Fibroblast of lung (primary cell): Measurements from ENCODE around the gene COX4I2. TPM values are rescaled to one million over a fixed set of nuclear protein-coding genes. Genes with fewer than 3 reads are reported as not detected.

Experiments
- DNase-seq, 2 donors: peaks; one replicate each; pipeline versions ENCODE4 v3.0.0 to v3.0.0-alpha.2; 2010; ENCODE audit warnings: low read depth in 2 of 2
- H2AFZ ChIP-seq: 2 replicates; pipeline ENCODE4 v1.5.1; 2012; ENCODE audit warnings: low read length, control low read depth, inconsistent platforms
- H3K27ac ChIP-seq: 2 replicates; pipeline ENCODE4 v1.5.1; 2011; ENCODE audit warnings: low read length, control low read depth; ENCODE audit not compliant: insufficient read depth
- H3K27me3 ChIP-seq: 2 replicates; pipeline ENCODE4 v1.5.1; 2011; ENCODE audit warnings: mild to moderate bottlenecking, low read length; ENCODE audit not compliant: control insufficient read depth, insufficient read depth
- H3K36me3 ChIP-seq: 2 replicates; pipeline ENCODE4 v1.5.1; 2011; ENCODE audit warnings: low read length; ENCODE audit not compliant: control insufficient read depth, insufficient read depth
- H3K4me1 ChIP-seq: 2 replicates; pipeline ENCODE4 v1.5.1; 2011; ENCODE audit warnings: low read length; ENCODE audit not compliant: control insufficient read depth, insufficient read depth; ENCODE audit errors: extremely low read depth
- H3K4me2 ChIP-seq: 2 replicates; pipeline ENCODE4 v1.5.1; 2011; ENCODE audit warnings: low read length, control low read depth; ENCODE audit not compliant: insufficient read depth; ENCODE audit errors: extremely low read depth
- H3K4me3 ChIP-seq, 4 experiments: fragments of 200-600 bp in 1 of 4; sonication (generic) in 1 of 4; replicated peaks in 1 of 4; 2 replicates each; pipeline ENCODE4 v1.5.1; 2011 to 2016; ENCODE audit warnings: low read length in 4 of 4, low read depth in 3 of 4, mild to moderate bottlenecking in 3 of 4, control low read depth in 2 of 4, inconsistent platforms in 1 of 4, mixed read lengths in 1 of 4; ENCODE audit not compliant: insufficient read depth in 1 of 4; ENCODE audit errors: control extremely low read depth in 1 of 4
- H3K79me2 ChIP-seq: 2 replicates; pipeline ENCODE4 v1.5.1; 2012; ENCODE audit warnings: mild to moderate bottlenecking, low read length, inconsistent platforms; ENCODE audit not compliant: control insufficient read depth, insufficient read depth
- H3K9ac ChIP-seq: 2 replicates; pipeline ENCODE4 v1.5.1; 2011; ENCODE audit warnings: mild to moderate bottlenecking, low read length, control low read depth; ENCODE audit not compliant: insufficient read depth
- H3K9me3 ChIP-seq: 2 replicates; pipeline ENCODE4 v1.5.1; 2012; ENCODE audit warnings: low read depth, low read length; ENCODE audit not compliant: control insufficient read depth, insufficient read depth
- H4K20me1 ChIP-seq: 2 replicates; pipeline ENCODE4 v1.5.1; 2011; ENCODE audit warnings: low read length; ENCODE audit not compliant: control insufficient read depth, insufficient read depth; ENCODE audit errors: extremely low read depth
- CTCF ChIP-seq, 2 donors: IDR thresholded peaks in 1 of 2; conservative IDR thresholded peaks in 1 of 2; 1 replicate in 1 of 2; 2 replicates in 1 of 2; pipeline ENCODE4 v1.5.1; 2011 to 2012; ENCODE audit warnings: low read length in 2 of 2, control low read depth in 1 of 2, inconsistent platforms in 1 of 2, low read depth in 1 of 2, mild to moderate bottlenecking in 1 of 2
- EZH2 ChIP-seq: IDR thresholded peaks from 2 replicates; pipeline ENCODE4 v1.5.1; 2012; ENCODE audit warnings: low read length, control low read depth, mild to moderate bottlenecking; ENCODE audit errors: missing control alignments
- polyA plus RNA-seq, 2 donors: library from polyadenylated mRNA; depleted of rRNA in 1 of 2; stranded (reverse) in 1 of 2; unstranded in 1 of 2; fragments of >200 nt; gene quantifications; 2 replicates each; pipeline ENCODE4 v1.2.1, GENCODE V29; 2011 to 2012; ENCODE audit warnings: missing spikeins in 1 of 2
- total RNA-seq: library from RNA; depleted of rRNA; stranded (reverse); fragments of >200 nt; gene quantifications from 2 replicates; pipeline ENCODE4 v1.2.1, GENCODE V29; 2014

Gene COX4I2
- total and polyA plus RNA-seq, 2 donors (not counting 1 experiment from before 2014, with no cell fraction given) = not detected

GRCh38 chr20:31684153-31685015 is 46.7 kb downstream of the COX4I2 start:
- Histone ChIP-seq H3K4me3 (no peak overlapping the region), H3K27me3 (no peaks in the 10 kb centered on the region), H3K27ac (no peak overlapping the region), H3K9me3 (no peaks in the 10 kb centered on the region), H4K20me1 (no peaks in the 10 kb centered on the region), H2AFZ (no peak overlapping the region), H3K79me2 (peaks cover 68% of the 10 kb centered on the region), H3K4me2 (no peak overlapping the region), H3K9ac (no peak overlapping the region), H3K4me1 (peaks cover 4% of the 10 kb centered on the region), H3K36me3 (no peaks in the 10 kb centered on the region)
- TF ChIP-seq CTCF (conservative IDR thresholded peaks at IDR 0.05 in 1 of 2, IDR thresholded peaks at IDR 0.05 in 1 of 2; ENCODE audit: low read depth in 1 of 2, low read length in 2 of 2) (no peak), EZH2 (no peak)
- DNase-seq = peak in 1 of 2 donors; percentile 18

- H3K27ac ChIP-seq = no peak overlapping the region
- no peaks in the 10 kb centered on the region for H3K36me3 ChIP-seq
- H3K27me3 ChIP-seq = no peaks in the 10 kb centered on the region
- H3K4me1 ChIP-seq = peaks cover 4% of the 10 kb centered on the region
- no peak overlapping the region for H3K4me2 ChIP-seq
- TF ChIP-seq EZH2 = no peak
- no peak for TF ChIP-seq CTCF (conservative IDR thresholded peaks at IDR 0.05 in 1 of 2, IDR thresholded peaks at IDR 0.05 in 1 of 2; ENCODE audit: low read depth in 1 of 2, low read length in 2 of 2)
- H4K20me1 ChIP-seq = no peaks in the 10 kb centered on the region
- DNase-seq = no peak
- H3K4me3 ChIP-seq = no peak overlapping the region
- no peak overlapping the region for H3K9ac ChIP-seq
- no peak overlapping the region for H2AFZ ChIP-seq
- H3K9me3 ChIP-seq = no peaks in the 10 kb centered on the region
- peaks cover 67% of the 10 kb centered on the region for H3K79me2 ChIP-seq
Measured at GRCh38 chr20:31685853-31686643, 48.3 kb downstream of the COX4I2 start.

GRCh38 chr20:31687777-31688176 is 50.1 kb downstream of the COX4I2 start:
- Histone ChIP-seq H3K9ac (no peak overlapping the region), H3K79me2 (peaks cover 65% of the 10 kb centered on the region), H2AFZ (no peak overlapping the region), H3K9me3 (no peaks in the 10 kb centered on the region), H3K4me1 (peaks cover 4% of the 10 kb centered on the region), H3K4me2 (no peak overlapping the region), H3K4me3 (no peak overlapping the region), H4K20me1 (no peaks in the 10 kb centered on the region), H3K36me3 (no peaks in the 10 kb centered on the region), H3K27ac (no peak overlapping the region), H3K27me3 (no peaks in the 10 kb centered on the region)
- DNase-seq = no peak
- TF ChIP-seq CTCF (conservative IDR thresholded peaks at IDR 0.05 in 1 of 2, IDR thresholded peaks at IDR 0.05 in 1 of 2; ENCODE audit: low read depth in 1 of 2, low read length in 2 of 2) (no peak), EZH2 (no peak)
